Measurements from ENCODE around the gene EIF3J.

DNA sequence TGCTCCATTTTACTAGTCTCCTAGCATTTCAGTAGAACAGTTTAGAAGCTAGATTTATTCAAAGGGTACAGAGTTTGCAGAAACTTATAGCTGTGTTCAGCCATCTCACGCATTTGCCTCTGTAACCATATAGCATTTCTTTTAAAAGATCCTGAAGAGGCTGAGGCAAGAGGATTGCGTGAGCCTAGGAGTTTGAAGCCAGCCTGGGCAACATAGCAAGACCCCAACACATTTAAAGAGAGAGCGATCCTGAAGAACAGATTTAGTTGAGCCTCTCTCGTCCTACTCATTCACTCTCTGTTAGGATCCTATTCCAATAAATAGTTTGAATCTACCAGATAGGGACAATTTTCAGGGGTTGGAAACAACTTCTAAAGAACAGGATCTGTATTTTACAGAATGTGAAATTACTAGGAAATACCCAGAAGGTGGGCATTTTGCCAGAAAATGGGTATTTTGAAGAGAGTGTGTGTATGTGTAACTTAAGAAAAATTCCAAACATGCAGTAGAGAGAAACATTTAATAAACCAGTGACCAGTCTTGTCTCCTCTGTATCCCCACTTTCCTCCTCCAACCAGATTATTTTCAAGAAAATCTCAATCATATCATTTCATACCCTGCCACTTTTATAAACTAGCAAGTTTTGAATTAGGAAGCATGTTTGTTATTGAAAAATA is 4.5 kb downstream of the EIF3J start:
- no peak for TF ChIP-seq POLR2A (IDR thresholded peaks at IDR 0.05)
- TF ChIP-seq, protein P1, sequence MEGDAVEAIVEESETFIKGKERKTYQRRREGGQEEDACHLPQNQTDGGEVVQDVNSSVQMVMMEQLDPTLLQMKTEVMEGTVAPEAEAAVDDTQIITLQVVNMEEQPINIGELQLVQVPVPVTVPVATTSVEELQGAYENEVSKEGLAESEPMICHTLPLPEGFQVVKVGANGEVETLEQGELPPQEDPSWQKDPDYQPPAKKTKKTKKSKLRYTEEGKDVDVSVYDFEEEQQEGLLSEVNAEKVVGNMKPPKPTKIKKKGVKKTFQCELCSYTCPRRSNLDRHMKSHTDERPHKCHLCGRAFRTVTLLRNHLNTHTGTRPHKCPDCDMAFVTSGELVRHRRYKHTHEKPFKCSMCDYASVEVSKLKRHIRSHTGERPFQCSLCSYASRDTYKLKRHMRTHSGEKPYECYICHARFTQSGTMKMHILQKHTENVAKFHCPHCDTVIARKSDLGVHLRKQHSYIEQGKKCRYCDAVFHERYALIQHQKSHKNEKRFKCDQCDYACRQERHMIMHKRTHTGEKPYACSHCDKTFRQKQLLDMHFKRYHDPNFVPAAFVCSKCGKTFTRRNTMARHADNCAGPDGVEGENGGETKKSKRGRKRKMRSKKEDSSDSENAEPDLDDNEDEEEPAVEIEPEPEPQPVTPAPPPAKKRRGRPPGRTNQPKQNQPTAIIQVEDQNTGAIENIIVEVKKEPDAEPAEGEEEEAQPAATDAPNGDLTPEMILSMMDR (IDR thresholded peaks at IDR 0.05) = no peak
- TF ChIP-seq POLR2AphosphoS5 (IDR thresholded peaks at IDR 0.05) = no peak
